Colonic mucosa (tissue), 4 donors: Measurements from ENCODE around the gene BCL11A. TPM values are rescaled to one million over a fixed set of nuclear protein-coding genes. Genes with fewer than 3 reads are reported as not detected.
A peak's percentile ranks its signal among the peaks of the same experiment; 100 is the strongest.

ENCODE experiments used
- DNase-seq: peaks from one replicate; pipeline ENCODE4 v3.0.0-alpha.2; 2020
- H3K27ac ChIP-seq: fragments of 200-600 bp; one replicate; pipeline ENCODE4 v1.8.0; 2021
- H3K27me3 ChIP-seq: fragments of 200-600 bp; one replicate; pipeline ENCODE4 v1.8.0; 2021
- H3K36me3 ChIP-seq: fragments of 200-600 bp; one replicate; pipeline ENCODE4 v1.8.0; 2021
- H3K4me1 ChIP-seq: fragments of 200-600 bp; one replicate; pipeline ENCODE4 v1.8.0; 2021; ENCODE audit warnings: mild to moderate bottlenecking
- H3K4me3 ChIP-seq: fragments of 200-600 bp; one replicate; pipeline ENCODE4 v1.8.0; 2021
- H3K9ac ChIP-seq, 2 donors: one replicate each; pipeline ENCODE4 v1.7.0; 2013; ENCODE audit warnings: control low read depth in 2 of 2, low read depth in 2 of 2, low read length in 2 of 2
- H3K9me3 ChIP-seq: fragments of 200-600 bp; one replicate; pipeline ENCODE4 v1.8.0; 2021
- CTCF ChIP-seq: fragments of 200-600 bp; IDR thresholded peaks from one replicate; pipeline ENCODE4 v1.8.0; 2022; ENCODE audit warnings: antibody characterized with exemption, mild to moderate bottlenecking
- intact Hi-C: fragments of 100-400 bp; cut with DNase I; formaldehyde crosslinking; loops from one replicate; pipeline ENCODE4 v1.14.1; 2022
- total RNA-seq, 2 donors: library from RNA; stranded (reverse); fragmentation: NEBNext Ultra II Directional in 1 of 2; extraction: Animal tissue kit (Norgen Biotek cat#: 25700) in 1 of 2; gene quantifications; one replicate each; pipeline ENCODE4 v1.2.1, GENCODE V29; 2021
- donor health status: healthy.
- donor health status: DM: no; HTN: no; CAD: no.
- donor health status: DM: no; HTN: no; CAD: no.

BCL11A gene
- total RNA-seq, 2 donors from 2014 or later = 22.9 to 27.1 TPM

- peak overlapping the region; percentile 73 for H3K4me3 ChIP-seq
- DNase-seq = peak; percentile 83
- H3K27ac ChIP-seq = peak overlapping the region; percentile 79
- H3K36me3 ChIP-seq = no peaks in the 10 kb centered on the region
- H3K4me1 ChIP-seq = peaks cover 4% of the 10 kb centered on the region
- TF ChIP-seq CTCF = peak; percentile 25
- H3K9me3 ChIP-seq = no peaks in the 10 kb centered on the region
- no peaks in the 10 kb centered on the region for H3K27me3 ChIP-seq
- intact Hi-C loops = loop anchor here (10.0 kb wide), 1 partner anchor 340 kb away; no protein-coding TSS in a partner anchor
- H3K9ac ChIP-seq = peak overlapping the region; percentile 78 to 81
These were observed 1.8 kb upstream of the BCL11A start for GRCh38 chr2:60555066-60555782.

- intact Hi-C loops = loop anchor here (10.0 kb wide), 1 partner anchor 340 kb away; no protein-coding TSS in a partner anchor
- Histone ChIP-seq H3K9me3 (no peaks in the 10 kb centered on the region), H3K27me3 (no peaks in the 10 kb centered on the region), H3K4me3 (peak overlapping the region; percentile 73), H3K9ac (peak overlapping the region; percentile 78 to 81), H3K4me1 (peaks cover 4% of the 10 kb centered on the region), H3K27ac (peak overlapping the region; percentile 79), H3K36me3 (no peaks in the 10 kb centered on the region)
- peak; percentile 55 for DNase-seq
- no peak for TF ChIP-seq CTCF
These were observed 1.2 kb upstream of the BCL11A start for GRCh38 chr2:60554646-60555065.

GRCh38 chr2:60554074-60554645 is 706 bp upstream of the BCL11A start:
- Histone ChIP-seq H3K9me3 (no peaks in the 10 kb centered on the region), H3K36me3 (no peaks in the 10 kb centered on the region), H3K9ac (peak overlapping the region; percentile 78 to 81), H3K4me1 (peaks cover 4% of the 10 kb centered on the region), H3K27me3 (no peaks in the 10 kb centered on the region), H3K4me3 (peak overlapping the region; percentile 73), H3K27ac (peak overlapping the region; percentile 79)
- TF ChIP-seq CTCF = no peak
- peak; percentile 63 for DNase-seq
- intact Hi-C loops = loop anchor here (10.0 kb wide), 1 partner anchor 339 kb away; no protein-coding TSS in a partner anchor

- Histone ChIP-seq H3K36me3 (no peaks in the 10 kb centered on the region), H3K9ac (peak overlapping the region; percentile 67 to 81), H3K27me3 (no peaks in the 10 kb centered on the region), H3K4me3 (peak overlapping the region; percentile 73), H3K27ac (peak overlapping the region; percentile 79), H3K9me3 (no peaks in the 10 kb centered on the region), H3K4me1 (peaks cover 7% of the 10 kb centered on the region)
- no peak for TF ChIP-seq CTCF
- no peak for DNase-seq
- intact Hi-C loops = loop anchor here (10.0 kb wide), 1 partner anchor 338 kb away; no protein-coding TSS in a partner anchor
These were observed 481 bp downstream of the BCL11A start for GRCh38 chr2:60552851-60553494.

GRCh38 chr2:60552078-60552850 is 1.2 kb downstream of the BCL11A start:
- no peaks in the 10 kb centered on the region for H3K27me3 ChIP-seq
- H3K4me3 ChIP-seq = peak overlapping the region; percentile 73
- H3K4me1 ChIP-seq = peaks cover 12% of the 10 kb centered on the region
- peak overlapping the region; percentile 70 for H3K27ac ChIP-seq
- no peaks in the 10 kb centered on the region for H3K9me3 ChIP-seq
- intact Hi-C loops = loop anchor here (10.0 kb wide), 1 partner anchor 337 kb away; no protein-coding TSS in a partner anchor
- no peaks in the 10 kb centered on the region for H3K36me3 ChIP-seq
- H3K9ac ChIP-seq = peak overlapping the region; percentile 67 to 81
- no peak for TF ChIP-seq CTCF
- no peak for DNase-seq
